ENCODE data around the gene RER1. TPM values are rescaled to one million over a fixed set of nuclear protein-coding genes. Genes with fewer than 3 reads are reported as not detected.

RER1 gene, protein sequence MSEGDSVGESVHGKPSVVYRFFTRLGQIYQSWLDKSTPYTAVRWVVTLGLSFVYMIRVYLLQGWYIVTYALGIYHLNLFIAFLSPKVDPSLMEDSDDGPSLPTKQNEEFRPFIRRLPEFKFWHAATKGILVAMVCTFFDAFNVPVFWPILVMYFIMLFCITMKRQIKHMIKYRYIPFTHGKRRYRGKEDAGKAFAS
- 93.6 and 99.3 TPM in 2 replicates for total RNA-seq
- long read RNA-seq, transcript RER1-209 (7 exons, 3,044 nt), result major isoform, 20 of 38 reads
- long read RNA-seq, partial matches to known transcripts, result 3 of 38 reads
- long read RNA-seq, other reads (novel, unspliced or antisense), result 12 of 38 reads

DNA sequence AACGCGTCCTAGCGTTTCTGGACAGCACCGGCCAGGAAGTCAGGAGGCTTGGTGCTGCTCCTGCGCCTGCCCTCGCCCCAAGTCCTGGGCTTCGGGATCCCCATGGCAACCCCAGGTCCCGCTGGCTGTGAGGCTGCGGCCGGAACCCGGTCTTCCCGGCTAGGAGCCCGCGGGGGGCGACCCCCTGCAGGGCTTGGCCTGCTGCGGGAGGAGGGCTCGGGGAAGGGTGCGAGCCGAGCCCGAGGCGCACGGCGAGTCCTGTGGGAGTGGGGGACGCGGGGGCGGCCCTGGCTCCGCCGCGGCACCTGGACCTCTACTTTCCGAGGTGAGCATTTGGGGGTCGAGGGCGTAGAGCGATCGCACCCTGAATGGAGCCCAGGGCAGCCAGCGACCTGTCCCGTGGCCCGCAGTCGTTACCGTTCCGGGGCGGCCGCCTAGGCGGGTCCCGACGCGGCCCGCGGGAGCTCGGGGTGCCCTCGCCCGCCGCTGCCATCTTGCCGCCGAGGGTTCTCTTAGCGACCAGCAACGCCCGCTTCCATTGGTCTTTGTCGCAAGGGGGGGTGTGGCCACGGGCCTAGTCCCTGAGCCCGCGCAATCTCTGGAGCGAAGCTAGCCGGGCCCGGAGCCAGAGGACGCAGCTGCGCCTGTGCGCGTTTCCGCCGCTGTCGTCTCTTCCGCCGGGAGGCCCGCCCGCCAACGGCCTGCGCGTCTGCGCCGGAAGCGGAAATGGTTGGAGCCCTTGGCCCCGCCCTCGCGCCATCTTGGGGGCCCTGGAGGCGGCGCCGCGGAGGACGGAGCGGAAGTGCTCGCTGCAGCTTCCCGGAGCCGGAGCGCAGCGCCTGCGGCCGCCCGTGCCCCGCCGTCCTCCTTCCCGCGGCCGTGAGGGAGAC, at the start of gene RER1, which contains the start of gene MORN1:
RER1 (plus strand) TSS at position 801 of the 890 bp plus-strand sequence. CDS start 3,950 bp downstream, outside the sequence.
MORN1 (minus strand) TSS at position 514 of the 890 bp plus-strand sequence; CDS start at position 493, 21 bp downstream.
- peak; percentile 97 for DNase-seq (ENCODE audit: low spot score, unreplicated experiment)
- H3K27me3 Mint-ChIP-seq, result no peaks in the 10 kb centered on the region
- H3K36me3 Mint-ChIP-seq (ENCODE audit: insufficient read depth), result peaks cover 4% of the 10 kb centered on the region

GRCh38 chr1:2342384-2343022, 49.1 kb upstream of the RER1 start:
- Mint-ChIP-seq H3K27me3 (no peaks in the 10 kb centered on the region), H3K36me3 (ENCODE audit: insufficient read depth) (no peaks in the 10 kb centered on the region), H3K9me3 (ENCODE audit: low read depth) (no peaks in the 10 kb centered on the region), H3K27ac (no peak overlapping the region), H3K4me1 (ENCODE audit: low read depth) (no peaks in the 10 kb centered on the region), H3K4me3 (ENCODE audit: low read depth) (no peak overlapping the region)
- no peak for TF ChIP-seq CTCF (IDR thresholded peaks at IDR 0.05; ENCODE audit: unreplicated experiment)
- DNase-seq (ENCODE audit: low spot score, unreplicated experiment), result no peak

More for the DNA sequence above, at the start of gene RER1, which contains the start of gene MORN1:
- peak within 1 kb of the TSS; percentile 88 for H3K27ac Mint-ChIP-seq
- peak within 1 kb of the TSS; percentile 79 for H3K4me3 Mint-ChIP-seq (ENCODE audit: low read depth)
- peaks cover 15% of the 10 kb centered on the region for H3K4me1 Mint-ChIP-seq (ENCODE audit: low read depth)
- TF ChIP-seq CTCF (IDR thresholded peaks at IDR 0.05; ENCODE audit: unreplicated experiment), result no peak
- no peaks in the 10 kb centered on the region for H3K9me3 Mint-ChIP-seq (ENCODE audit: low read depth)

GRCh38 chr1:2343023-2343935, 48.4 kb upstream of the RER1 start:
- H3K27me3 Mint-ChIP-seq, result no peaks in the 10 kb centered on the region
- no peaks in the 10 kb centered on the region for H3K9me3 Mint-ChIP-seq (ENCODE audit: low read depth)
- no peak overlapping the region for H3K27ac Mint-ChIP-seq

DNA sequence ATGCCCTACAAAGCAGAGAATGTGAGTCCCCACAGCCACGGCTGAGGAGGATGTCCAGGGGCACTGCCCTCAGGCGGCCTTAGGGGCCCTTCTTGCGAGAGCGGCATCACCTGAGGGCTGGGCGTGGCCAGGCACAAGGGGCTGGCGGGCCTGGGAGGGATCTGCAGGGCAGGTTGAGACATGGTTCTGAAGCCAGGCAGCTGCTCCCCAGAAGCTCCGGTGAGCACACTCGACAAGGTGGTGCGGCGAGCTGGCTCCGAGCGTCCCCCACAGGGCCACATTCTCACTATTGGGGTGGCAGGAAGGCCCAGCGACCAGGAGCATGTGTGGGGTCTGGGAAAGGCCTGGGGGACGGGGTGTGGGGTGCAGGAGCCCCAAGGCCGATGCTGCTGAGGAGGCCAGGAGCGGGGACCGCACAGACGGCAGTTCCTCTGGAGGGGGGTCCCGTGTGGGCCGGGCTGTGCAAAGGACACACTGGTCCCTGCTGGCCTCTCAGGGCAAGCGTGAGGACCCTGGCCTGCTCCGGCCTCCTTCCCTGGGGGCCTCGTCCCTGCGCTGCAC, 47.4 kb upstream of the RER1 start:
- no peaks in the 10 kb centered on the region for H3K27me3 Mint-ChIP-seq
- TF ChIP-seq CTCF (IDR thresholded peaks at IDR 0.05; ENCODE audit: unreplicated experiment), result no peak
- H3K4me1 Mint-ChIP-seq (ENCODE audit: low read depth), result no peaks in the 10 kb centered on the region
- no peaks in the 10 kb centered on the region for H3K9me3 Mint-ChIP-seq (ENCODE audit: low read depth)
- H3K27ac Mint-ChIP-seq, result no peak overlapping the region
- no peak for DNase-seq (ENCODE audit: low spot score, unreplicated experiment)
- no peak overlapping the region for H3K4me3 Mint-ChIP-seq (ENCODE audit: low read depth)
- H3K36me3 Mint-ChIP-seq (ENCODE audit: insufficient read depth), result no peaks in the 10 kb centered on the region

More at GRCh38 chr1:2343023-2343935, 48.4 kb upstream of the RER1 start:
- DNase-seq (ENCODE audit: low spot score, unreplicated experiment), result no peak
- no peak overlapping the region for H3K4me3 Mint-ChIP-seq (ENCODE audit: low read depth)
- no peaks in the 10 kb centered on the region for H3K36me3 Mint-ChIP-seq (ENCODE audit: insufficient read depth)
- TF ChIP-seq CTCF (IDR thresholded peaks at IDR 0.05; ENCODE audit: unreplicated experiment), result no peak
- no peaks in the 10 kb centered on the region for H3K4me1 Mint-ChIP-seq (ENCODE audit: low read depth)
